Right lobe of liver (tissue), 6 donors: Measurements from ENCODE around the gene MED4. TPM values are rescaled to one million over a fixed set of nuclear protein-coding genes. Genes with fewer than 3 reads are reported as not detected.

ENCODE experiments used
- ATAC-seq, 4 donors: fragments of 200-7000 bp; cut with Tn5 transposase; one replicate each; pipeline ENCODE4 v1.9.1; 2020; ENCODE audit warnings: mild to moderate bottlenecking in 4 of 4, moderate library complexity in 4 of 4
- DNase-seq, 3 donors: peaks; one replicate each; pipeline ENCODE4 v3.0.0-alpha.2; 2020
- H3K27ac ChIP-seq, 3 donors: fragments of 200-600 bp; one replicate each; pipeline ENCODE4 v1.8.0; 2022
- H3K27me3 ChIP-seq, 2 donors: fragments of 200-600 bp; one replicate each; pipeline ENCODE4 v1.8.0; 2022
- H3K36me3 ChIP-seq, 4 donors: fragments of 200-600 bp; sonication (generic) in 1 of 4; one replicate each; pipeline versions ENCODE4 v1.5.1 to v1.8.0; 2017 to 2022; ENCODE audit warnings: control low read depth in 1 of 4
- H3K4me1 ChIP-seq, 4 donors: fragments of 200-600 bp; sonication (generic) in 1 of 4; one replicate each; pipeline versions ENCODE4 v1.5.1 to v1.8.0; 2017 to 2022; ENCODE audit warnings: control low read depth in 1 of 4
- H3K4me3 ChIP-seq, 3 donors: fragments of 200-600 bp; one replicate each; pipeline ENCODE4 v1.8.0; 2022
- H3K9me3 ChIP-seq, 4 donors: fragments of 200-600 bp; sonication (generic) in 1 of 4; one replicate each; pipeline versions ENCODE4 v1.5.1 to v1.8.0; 2017 to 2022; ENCODE audit warnings: control low read depth in 1 of 4
- CTCF ChIP-seq, 4 donors: fragments of 200-600 bp in 3 of 4; fragments of 450-650 bp in 1 of 4; IDR thresholded peaks; one replicate each; pipeline versions ENCODE4 v1.5.1 to v1.8.0; 2016 to 2022; ENCODE audit warnings: antibody characterized with exemption in 4 of 4, mild to moderate bottlenecking in 2 of 4
- POLR2A ChIP-seq: fragments of 450-650 bp; IDR thresholded peaks from one replicate; pipeline ENCODE4 v1.6.1; 2017; ENCODE audit warnings: antibody characterized with exemption, mild to moderate bottlenecking
- WGBS: methylation state at CpG from one replicate; pipeline ENCODE4 v1.1.6; 2018; ENCODE audit warnings: low coverage, low lambda C conversion rate; ENCODE audit not compliant: insufficient coverage; ENCODE audit errors: missing lambda C conversion rate; 5-methylcytosine and 5-hydroxymethylcytosine counted together
- intact Hi-C, 2 donors: fragments of 100-400 bp; cut with DNase I; formaldehyde crosslinking; loops; one replicate each; pipeline versions ENCODE4 v1.11.2 to v1.14.1; 2022
- total RNA-seq, 6 experiments: library from RNA; depleted of rRNA in 2 of 6; stranded (reverse); fragments of >200 nt in 2 of 6; fragmentation: NEBNext Ultra II Directional in 3 of 6; extraction: Animal tissue kit (Norgen Biotek cat#: 25700) in 3 of 6; gene quantifications; one replicate each; pipeline versions ENCODE4 v1.1.0 to v1.2.4, GENCODE V29; 2016 to 2023
- donor health status: DM: no; HTN: yes; CAD: no.
- donor health status: DM: no; HTN: no; CAD: no.
- donor health status: DM: no; HTN: no; CAD: no.
- donor health status: DM: no; HTN: yes; CAD: no.
- donor health status: DM: no; HTN: yes; CAD: no.

The MED4 gene
- total RNA-seq, 6 experiments from 2014 or later = 15.1 to 22.5 (median 20.7) TPM

GRCh38 chr13:48132961-48133360, 38.1 kb upstream of the MED4 start:
- TF ChIP-seq CTCF (IDR thresholded peaks at IDR 0.05) (no peak), POLR2A (no peak)
- no peaks in the 10 kb centered on the region for H3K36me3 ChIP-seq
- H3K27ac ChIP-seq = no peak overlapping the region
- H3K9me3 ChIP-seq = no peaks in the 10 kb centered on the region
- no peak overlapping the region for H3K4me3 ChIP-seq
- 55% methylated on average over 3 of the region's 3 CpGs for WGBS
- intact Hi-C loops = no loop called here
- H3K4me1 ChIP-seq = no peaks in the 10 kb centered on the region
- no peaks in the 10 kb centered on the region for H3K27me3 ChIP-seq
- ATAC-seq (no peak), DNase-seq (no peak)

- H3K4me1 ChIP-seq = peaks cover 0 to 12% (median 5%) of the 10 kb centered on the region in 4 donors
- H3K36me3 ChIP-seq = no peaks in the 10 kb centered on the region
- H3K4me3 ChIP-seq = no peak overlapping the region
- H3K27ac ChIP-seq = no peak overlapping the region
- intact Hi-C loops = no loop called here
- WGBS = 35% methylated on average over 2 of the region's 2 CpGs
- ATAC-seq = no peak
- TF ChIP-seq CTCF (IDR thresholded peaks at IDR 0.05) = no peak
- DNase-seq = no peak
- no peaks in the 10 kb centered on the region for H3K9me3 ChIP-seq
- no peaks in the 10 kb centered on the region for H3K27me3 ChIP-seq
These were observed 36.6 kb upstream of the MED4 start for GRCh38 chr13:48131533-48131932.

- ATAC-seq = peak; percentile 86 to 94 (median 90)
- Histone ChIP-seq H3K9me3 (no peaks in the 10 kb centered on the region), H3K4me1 (peaks cover 0 to 22% (median 8%) of the 10 kb centered on the region in 4 donors), H3K27me3 (no peaks in the 10 kb centered on the region), H3K27ac (peak overlapping the region in 2 of 3 donors; percentile 58 to 66), H3K4me3 (no peak overlapping the region), H3K36me3 (no peaks in the 10 kb centered on the region)
- peak in 2 of 3 donors; percentile 55 to 63 for DNase-seq
- TF ChIP-seq CTCF (IDR thresholded peaks at IDR 0.05) = peak; percentile 78 to 88 (median 84)
- TF ChIP-seq POLR2A = no peak
- WGBS = 20% methylated on average over 5 of the region's 5 CpGs
- intact Hi-C loops = loop anchor here in 1 of 2 donors (10.0 kb wide), 1 partner anchor 108 kb away; the partner anchor contains the start of gene ITM2B
These were observed 32.3 kb upstream of the MED4 start for GRCh38 chr13:48126944-48127830.

GRCh38 chr13:48125794-48126228, 30.9 kb upstream of the MED4 start:
- Histone ChIP-seq H3K9me3 (no peaks in the 10 kb centered on the region), H3K27ac (peak overlapping the region; percentile 31 to 69 (median 58)), H3K36me3 (no peaks in the 10 kb centered on the region), H3K4me3 (no peak overlapping the region), H3K27me3 (no peaks in the 10 kb centered on the region), H3K4me1 (peaks cover 0 to 22% (median 8%) of the 10 kb centered on the region in 4 donors)
- intact Hi-C loops = loop anchor here in 1 of 2 donors (10.0 kb wide), 1 partner anchor 109 kb away; the partner anchor contains the start of gene ITM2B
- WGBS = 42% methylated on average over 7 of the region's 7 CpGs
- no peak for TF ChIP-seq POLR2A
- no peak for TF ChIP-seq CTCF (IDR thresholded peaks at IDR 0.05)
- DNase-seq (no peak), ATAC-seq (peak; percentile 72 to 87 (median 78))
